ENCODE measurements around the gene COPG1. TPM values are rescaled to one million over a fixed set of nuclear protein-coding genes. Genes with fewer than 3 reads are reported as not detected.
A peak's percentile ranks its signal among the peaks of the same experiment; 100 is the strongest.

Gene COPG1
- total and polyA plus RNA-seq, 2 donors (not counting 1 experiment from before 2014, with no cell fraction given), result 48.9 to 85.9 TPM

- CTCF ChIA-PET, result interaction anchor here (0.6 to 1.0 kb wide), 2 partner anchors 340 to 343 kb away, joined by 5 to 8 read pairs; no protein-coding TSS in a partner anchor
- Histone ChIP-seq H3K27ac (ENCODE audit: low read length in 2 of 2) (no peak overlapping the region), H3K9me3 (ENCODE audit: control extremely low read depth in 1 of 3, control insufficient read depth in 2 of 3, insufficient read depth in 1 of 3, low read length in 2 of 3) (no peaks in the 10 kb centered on the region), H4K20me1 (ENCODE audit: control insufficient read depth, insufficient read depth, low read length, poor library complexity, severe bottlenecking) (peaks cover 19% of the 10 kb centered on the region), H3K4me1 (ENCODE audit: control insufficient read depth in 2 of 2, insufficient read depth in 2 of 2, low read length in 2 of 2) (peaks cover 23 to 40% of the 10 kb centered on the region in 2 donors), H3K79me2 (ENCODE audit: control insufficient read depth, insufficient read depth, low read length) (peaks cover 4% of the 10 kb centered on the region), H3K36me3 (replicated peaks in 1 of 2; ENCODE audit: control extremely low read depth in 1 of 2, control insufficient read depth in 1 of 2, extremely low read depth in 1 of 2, insufficient read depth in 2 of 2, low read length in 1 of 2) (no peaks in the 10 kb centered on the region), H2AFZ (ENCODE audit: insufficient read depth, low read depth, low read length, poor library complexity, severe bottlenecking) (no peak overlapping the region), H3K9ac (ENCODE audit: low read length) (no peak overlapping the region), H3K4me2 (replicated peaks; ENCODE audit: low read depth, low read length, poor library complexity, severe bottlenecking) (peak overlapping the region; percentile 97), H3K4me3 (ENCODE audit: control extremely low read depth in 1 of 5, extremely low read depth in 1 of 5, insufficient read depth in 1 of 5, low read depth in 2 of 5, low read length in 4 of 5) (peak overlapping the region in 1 of 5 experiments; percentile 12), H3K27me3 (replicated peaks in 1 of 4; ENCODE audit: control extremely low read depth in 1 of 4, control insufficient read depth in 3 of 4, insufficient read depth in 4 of 4, low read length in 3 of 4) (peaks cover 0 to 14% (median 7%) of the 10 kb centered on the region in 4 experiments)
- intact Hi-C loops (cut with micrococcal nuclease), result no loop called here
- POLR2A ChIA-PET, result interaction anchor here (1.2 kb wide), 1 partner anchor 33 kb away, joined by 4 read pairs; no protein-coding TSS in a partner anchor
- no peak for TF ChIP-seq EZH2 (IDR thresholded peaks at IDR 0.05; ENCODE audit: borderline replicate concordance, insufficient read depth, low read depth, low read length, poor library complexity, severe bottlenecking)
- no peak for TF ChIP-seq CTCF (IDR thresholded peaks at IDR 0.05)
- Mint-ChIP-seq H3K27ac (peak overlapping the region; percentile 41), H3K27me3 (peaks cover 8% of the 10 kb centered on the region), H3K9me3 (ENCODE audit: insufficient read depth) (no peaks in the 10 kb centered on the region), H3K4me1 (peaks cover 25% of the 10 kb centered on the region), H3K4me3 (peak overlapping the region; percentile 88)
- ATAC-seq (ENCODE audit: low read depth), result no peak
- DNase-seq, result no peak
Measured at GRCh38 chr3:129313415-129313664, 63.9 kb downstream of the COPG1 start.

GRCh38 chr3:129313665-129314385, 64.4 kb downstream of the COPG1 start:
- no peaks in the 10 kb centered on the region for H3K9me3 Mint-ChIP-seq (ENCODE audit: insufficient read depth)
- ChIA-PET CTCF (interaction anchor here (1.0 kb wide), 1 partner anchor 344 kb away, joined by 8 read pairs; no protein-coding TSS in a partner anchor), POLR2A (interaction anchor here (1.2 kb wide), 1 partner anchor 34 kb away, joined by 4 read pairs; no protein-coding TSS in a partner anchor)
- H3K27ac Mint-ChIP-seq, result peak overlapping the region; percentile 41
- peaks cover 4% of the 10 kb centered on the region for H3K79me2 ChIP-seq (ENCODE audit: control insufficient read depth, insufficient read depth, low read length)
- peak overlapping the region in 4 of 5 experiments; percentile 77 to 84 (median 82) for H3K4me3 ChIP-seq (ENCODE audit: control extremely low read depth in 1 of 5, extremely low read depth in 1 of 5, insufficient read depth in 1 of 5, low read depth in 2 of 5, low read length in 4 of 5)
- TF ChIP-seq CTCF (IDR thresholded peaks at IDR 0.05) (no peak), EZH2 (IDR thresholded peaks at IDR 0.05; ENCODE audit: borderline replicate concordance, insufficient read depth, low read depth, low read length, poor library complexity, severe bottlenecking) (no peak)
- intact Hi-C loops (cut with micrococcal nuclease), result loop anchor here (2.0 kb wide), 1 partner anchor 129 kb away; no protein-coding TSS in a partner anchor
- no peaks in the 10 kb centered on the region for H3K9me3 ChIP-seq (ENCODE audit: control extremely low read depth in 1 of 3, control insufficient read depth in 2 of 3, insufficient read depth in 1 of 3, low read length in 2 of 3)
- peaks cover 27% of the 10 kb centered on the region for H3K4me1 Mint-ChIP-seq
- no peak overlapping the region for H2AFZ ChIP-seq (ENCODE audit: insufficient read depth, low read depth, low read length, poor library complexity, severe bottlenecking)
- 48% methylated on average over 7 of the region's 7 CpGs for WGBS (ENCODE audit: insufficient coverage)
- no peak for DNase-seq
- H3K36me3 ChIP-seq (replicated peaks in 1 of 2; ENCODE audit: control extremely low read depth in 1 of 2, control insufficient read depth in 1 of 2, extremely low read depth in 1 of 2, insufficient read depth in 2 of 2, low read length in 1 of 2), result no peaks in the 10 kb centered on the region
- peak overlapping the region; percentile 74 for H3K9ac ChIP-seq (ENCODE audit: low read length)
- peaks cover 19% of the 10 kb centered on the region for H4K20me1 ChIP-seq (ENCODE audit: control insufficient read depth, insufficient read depth, low read length, poor library complexity, severe bottlenecking)
- ATAC-seq (ENCODE audit: low read depth), result no peak
- H3K27ac ChIP-seq (ENCODE audit: low read length in 2 of 2), result no peak overlapping the region
- H3K27me3 ChIP-seq (replicated peaks in 1 of 4; ENCODE audit: control extremely low read depth in 1 of 4, control insufficient read depth in 3 of 4, insufficient read depth in 4 of 4, low read length in 3 of 4), result peaks cover 0 to 19% (median 9%) of the 10 kb centered on the region in 4 experiments
- peak overlapping the region; percentile 97 for H3K4me2 ChIP-seq (replicated peaks; ENCODE audit: low read depth, low read length, poor library complexity, severe bottlenecking)
- peaks cover 24 to 40% of the 10 kb centered on the region in 2 donors for H3K4me1 ChIP-seq (ENCODE audit: control insufficient read depth in 2 of 2, insufficient read depth in 2 of 2, low read length in 2 of 2)
- H3K4me3 Mint-ChIP-seq, result peak overlapping the region; percentile 88
- H3K27me3 Mint-ChIP-seq, result peaks cover 13% of the 10 kb centered on the region
